ENCODE results near the gene MYO18A. TPM values are rescaled to one million over a fixed set of nuclear protein-coding genes. Genes with fewer than 3 reads are reported as not detected.
A peak's percentile ranks its signal among the peaks of the same experiment; 100 is the strongest.

Gene MYO18A
- total RNA-seq, 1 donor from 2014 or later, result 28.8 TPM

DNA sequence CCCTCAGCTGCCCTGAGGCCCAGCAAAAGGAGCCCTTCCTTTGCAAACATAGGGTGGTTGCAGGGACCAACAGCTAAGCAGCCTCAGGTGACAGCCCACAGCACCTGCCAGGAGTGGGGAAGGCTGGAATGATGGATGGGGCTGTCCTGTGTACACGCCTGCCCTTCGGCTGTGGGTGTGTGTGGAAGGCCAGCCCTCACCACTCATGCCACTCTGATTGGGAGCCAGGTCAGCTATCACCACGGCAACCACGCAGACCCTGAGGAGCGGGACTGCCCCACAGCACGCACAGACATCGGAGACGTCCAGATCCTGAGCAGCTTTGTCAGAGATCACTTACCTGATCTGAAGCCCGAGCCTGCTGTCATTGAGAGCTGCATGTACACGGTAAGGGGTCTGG, 125.4 kb downstream of the MYO18A start:
- Mint-ChIP-seq H3K9me3 (ENCODE audit: unreplicated experiment) (no peaks in the 10 kb centered on the region), H3K4me3 (ENCODE audit: unreplicated experiment) (no peak overlapping the region), H3K4me1 (ENCODE audit: unreplicated experiment) (peaks cover 3% of the 10 kb centered on the region), H3K27ac (ENCODE audit: unreplicated experiment) (no peak overlapping the region), H3K27me3 (ENCODE audit: unreplicated experiment) (peaks cover 17% of the 10 kb centered on the region), H3K36me3 (ENCODE audit: unreplicated experiment) (no peaks in the 10 kb centered on the region)
- TF ChIP-seq, protein P1, sequence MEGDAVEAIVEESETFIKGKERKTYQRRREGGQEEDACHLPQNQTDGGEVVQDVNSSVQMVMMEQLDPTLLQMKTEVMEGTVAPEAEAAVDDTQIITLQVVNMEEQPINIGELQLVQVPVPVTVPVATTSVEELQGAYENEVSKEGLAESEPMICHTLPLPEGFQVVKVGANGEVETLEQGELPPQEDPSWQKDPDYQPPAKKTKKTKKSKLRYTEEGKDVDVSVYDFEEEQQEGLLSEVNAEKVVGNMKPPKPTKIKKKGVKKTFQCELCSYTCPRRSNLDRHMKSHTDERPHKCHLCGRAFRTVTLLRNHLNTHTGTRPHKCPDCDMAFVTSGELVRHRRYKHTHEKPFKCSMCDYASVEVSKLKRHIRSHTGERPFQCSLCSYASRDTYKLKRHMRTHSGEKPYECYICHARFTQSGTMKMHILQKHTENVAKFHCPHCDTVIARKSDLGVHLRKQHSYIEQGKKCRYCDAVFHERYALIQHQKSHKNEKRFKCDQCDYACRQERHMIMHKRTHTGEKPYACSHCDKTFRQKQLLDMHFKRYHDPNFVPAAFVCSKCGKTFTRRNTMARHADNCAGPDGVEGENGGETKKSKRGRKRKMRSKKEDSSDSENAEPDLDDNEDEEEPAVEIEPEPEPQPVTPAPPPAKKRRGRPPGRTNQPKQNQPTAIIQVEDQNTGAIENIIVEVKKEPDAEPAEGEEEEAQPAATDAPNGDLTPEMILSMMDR (IDR thresholded peaks at IDR 0.05), result no peak
- no peak for DNase-seq (ENCODE audit: extremely low spot score, unreplicated experiment)

DNA sequence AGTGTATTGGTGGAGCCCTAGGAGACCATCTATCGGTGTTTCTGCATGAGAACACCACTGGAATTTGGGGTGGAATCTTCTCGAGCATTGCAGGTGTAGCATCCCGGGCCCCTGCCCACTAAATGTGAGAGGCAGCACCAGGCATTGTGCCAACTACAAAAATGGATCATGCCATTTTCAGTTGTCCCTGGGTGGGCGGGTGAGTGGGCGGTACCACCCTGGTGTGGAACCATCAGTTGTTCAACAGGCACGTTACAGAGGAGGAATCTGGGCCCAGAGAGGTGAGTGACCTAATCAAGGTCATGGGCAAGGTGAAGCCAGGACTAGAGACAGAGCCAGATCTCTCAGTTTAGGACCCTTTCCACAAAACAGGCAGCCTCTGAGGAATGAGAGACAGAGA, 128.5 kb downstream of the MYO18A start:
- no peak for DNase-seq (ENCODE audit: extremely low spot score, unreplicated experiment)
- H3K27me3 Mint-ChIP-seq (ENCODE audit: unreplicated experiment), result peaks cover 14% of the 10 kb centered on the region
- H3K4me3 Mint-ChIP-seq (ENCODE audit: unreplicated experiment), result no peak overlapping the region
- TF ChIP-seq, protein P1 (IDR thresholded peaks at IDR 0.05), result no peak
- peaks cover 21% of the 10 kb centered on the region for H3K4me1 Mint-ChIP-seq (ENCODE audit: unreplicated experiment)
- no peak overlapping the region for H3K27ac Mint-ChIP-seq (ENCODE audit: unreplicated experiment)
- no peaks in the 10 kb centered on the region for H3K9me3 Mint-ChIP-seq (ENCODE audit: unreplicated experiment)
- H3K36me3 Mint-ChIP-seq (ENCODE audit: unreplicated experiment), result no peaks in the 10 kb centered on the region

DNA sequence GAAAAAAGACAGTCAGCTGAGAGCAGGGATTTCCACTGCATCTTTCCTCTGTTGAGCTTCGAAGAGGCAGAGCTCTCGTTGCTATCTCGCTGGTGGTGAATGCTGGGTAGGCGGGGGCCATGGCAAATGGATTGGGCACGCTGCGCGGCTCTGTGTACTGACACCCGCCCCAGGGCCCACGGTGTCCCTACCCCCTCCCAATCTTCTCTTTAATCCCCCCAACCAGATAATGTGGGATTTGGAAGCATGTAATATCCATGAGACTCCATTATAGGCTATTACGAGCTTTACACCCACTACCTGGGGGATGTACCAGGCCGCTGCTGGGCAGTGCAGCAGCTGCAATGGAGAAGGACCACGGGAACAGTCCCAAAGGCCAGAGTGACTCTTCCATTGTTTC, 129.0 kb downstream of the MYO18A start:
- no peaks in the 10 kb centered on the region for H3K36me3 Mint-ChIP-seq (ENCODE audit: unreplicated experiment)
- no peaks in the 10 kb centered on the region for H3K9me3 Mint-ChIP-seq (ENCODE audit: unreplicated experiment)
- H3K27me3 Mint-ChIP-seq (ENCODE audit: unreplicated experiment), result peaks cover 14% of the 10 kb centered on the region
- H3K27ac Mint-ChIP-seq (ENCODE audit: unreplicated experiment), result no peak overlapping the region
- H3K4me3 Mint-ChIP-seq (ENCODE audit: unreplicated experiment), result no peak overlapping the region
- no peak for DNase-seq (ENCODE audit: extremely low spot score, unreplicated experiment)
- TF ChIP-seq, protein P1 (IDR thresholded peaks at IDR 0.05), result no peak
- peaks cover 21% of the 10 kb centered on the region for H3K4me1 Mint-ChIP-seq (ENCODE audit: unreplicated experiment)

DNA sequence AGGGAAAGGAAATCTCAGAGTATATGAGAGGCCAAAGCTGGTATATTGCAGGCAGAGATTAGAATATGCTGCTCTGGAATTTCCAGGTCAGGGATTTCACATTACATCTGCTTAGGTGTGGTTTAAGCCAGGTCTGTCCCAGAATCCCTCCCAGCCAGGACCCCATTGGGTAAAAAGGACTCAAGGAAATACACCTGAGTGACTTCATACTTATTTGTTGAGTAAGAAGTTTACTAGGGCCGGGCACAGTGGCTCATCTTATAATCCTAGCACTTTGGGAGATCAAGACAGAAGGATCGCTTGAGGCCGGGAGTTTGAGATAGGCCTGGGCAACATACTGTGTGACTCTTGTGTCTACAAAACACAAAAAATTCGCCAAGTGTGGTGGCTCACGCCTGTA, 130.0 kb downstream of the MYO18A start:
- Mint-ChIP-seq H3K36me3 (ENCODE audit: unreplicated experiment) (no peaks in the 10 kb centered on the region), H3K4me3 (ENCODE audit: unreplicated experiment) (no peak overlapping the region), H3K4me1 (ENCODE audit: unreplicated experiment) (peaks cover 21% of the 10 kb centered on the region), H3K27me3 (ENCODE audit: unreplicated experiment) (peaks cover 11% of the 10 kb centered on the region), H3K27ac (ENCODE audit: unreplicated experiment) (no peak overlapping the region), H3K9me3 (ENCODE audit: unreplicated experiment) (no peaks in the 10 kb centered on the region)
- DNase-seq (ENCODE audit: extremely low spot score, unreplicated experiment), result no peak
- TF ChIP-seq, protein P1 (IDR thresholded peaks at IDR 0.05), result no peak

DNA sequence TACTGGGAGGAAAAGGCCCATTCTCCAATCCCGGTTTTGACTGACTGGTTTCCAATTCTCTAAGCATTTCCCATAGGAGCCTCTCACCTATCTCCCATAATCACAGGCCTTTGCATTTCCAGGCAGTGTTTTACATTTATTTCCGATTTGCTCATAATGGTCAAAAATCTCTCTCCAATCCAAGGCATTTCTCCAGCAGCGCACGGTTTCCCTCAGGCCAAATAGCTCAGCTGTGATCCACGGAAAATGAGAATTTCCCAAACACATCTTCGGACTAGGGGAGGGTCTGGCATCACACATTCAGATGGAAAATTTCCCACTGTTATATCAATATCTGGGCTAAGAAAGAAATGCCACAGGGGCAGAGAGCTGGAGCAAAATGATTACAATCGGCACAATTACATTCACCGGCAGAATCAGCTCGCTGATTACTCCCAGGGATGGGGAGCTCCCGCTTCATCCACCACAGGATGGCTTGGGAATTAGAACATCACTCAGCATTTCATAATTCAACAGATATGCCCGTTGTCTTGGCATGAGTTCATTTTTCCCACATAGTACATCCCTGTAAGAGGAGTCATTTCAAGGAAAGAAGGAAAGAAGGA, 130.6 kb downstream of the MYO18A start:
- Mint-ChIP-seq H3K4me3 (ENCODE audit: unreplicated experiment) (no peak overlapping the region), H3K27me3 (ENCODE audit: unreplicated experiment) (peaks cover 10% of the 10 kb centered on the region), H3K4me1 (ENCODE audit: unreplicated experiment) (peaks cover 21% of the 10 kb centered on the region), H3K9me3 (ENCODE audit: unreplicated experiment) (no peaks in the 10 kb centered on the region), H3K27ac (ENCODE audit: unreplicated experiment) (peak overlapping the region; percentile 55), H3K36me3 (ENCODE audit: unreplicated experiment) (no peaks in the 10 kb centered on the region)
- DNase-seq (ENCODE audit: extremely low spot score, unreplicated experiment), result no peak
- TF ChIP-seq, protein P1 (IDR thresholded peaks at IDR 0.05), result no peak
